HG02884 (cell line): Measurements from ENCODE around the gene HOXD1.

Source experiments
- ATAC-seq: cut with Tn5 transposase; IDR thresholded peaks from one replicate; pipeline ENCODE4 v1.9.1; 2021; ENCODE audit warnings: mild to moderate bottlenecking, moderate library complexity; ENCODE audit not compliant: unreplicated experiment

Gene HOXD1

GRCh38 chr2:176178757-176179295 lies 9.6 kb upstream of the HOXD1 start:
- ATAC-seq, result no peak

GRCh38 chr2:176181551-176181950 lies 6.9 kb upstream of the HOXD1 start:
- ATAC-seq, result no peak

GRCh38 chr2:176182671-176183070 lies 5.8 kb upstream of the HOXD1 start:
- ATAC-seq, result no peak

- ATAC-seq, result no peak
Measured at GRCh38 chr2:176184749-176185148, 3.7 kb upstream of the HOXD1 start.

- ATAC-seq, result no peak
Measured at GRCh38 chr2:176186024-176186423, 2.4 kb upstream of the HOXD1 start.

- no peak for ATAC-seq
Measured at GRCh38 chr2:176187200-176187898, 1.1 kb upstream of the HOXD1 start.

- no peak for ATAC-seq
Measured at GRCh38 chr2:176188774-176189680, 559 bp downstream of the HOXD1 start.

GRCh38 chr2:176189681-176190641 lies 1.5 kb downstream of the HOXD1 start:
- ATAC-seq, result no peak

- ATAC-seq, result no peak
Measured at GRCh38 chr2:176192351-176192750, 3.9 kb downstream of the HOXD1 start.

- ATAC-seq, result no peak
Measured at GRCh38 chr2:176193048-176193447, 4.6 kb downstream of the HOXD1 start.

- ATAC-seq, result no peak
Measured at GRCh38 chr2:176199902-176200301, 11.4 kb downstream of the HOXD1 start.

GRCh38 chr2:176200971-176201370 lies 12.5 kb downstream of the HOXD1 start:
- ATAC-seq, result no peak

GRCh38 chr2:176202491-176202890 lies 14.0 kb downstream of the HOXD1 start:
- ATAC-seq, result no peak

- ATAC-seq, result no peak
Measured at GRCh38 chr2:176205126-176205525, 16.7 kb downstream of the HOXD1 start.

GRCh38 chr2:176206136-176206535 lies 17.7 kb downstream of the HOXD1 start:
- no peak for ATAC-seq

GRCh38 chr2:176206682-176207081 lies 18.2 kb downstream of the HOXD1 start:
- no peak for ATAC-seq

- ATAC-seq, result no peak
Measured at GRCh38 chr2:176211110-176211509, 22.6 kb downstream of the HOXD1 start.

GRCh38 chr2:176212276-176212675 lies 23.8 kb downstream of the HOXD1 start:
- no peak for ATAC-seq

GRCh38 chr2:176213406-176213805 lies 24.9 kb downstream of the HOXD1 start:
- no peak for ATAC-seq

- no peak for ATAC-seq
Measured at GRCh38 chr2:176227874-176228273, 39.4 kb downstream of the HOXD1 start.

- ATAC-seq, result no peak
Measured at GRCh38 chr2:176234156-176234555, 45.7 kb downstream of the HOXD1 start.
